ENCODE data around the gene FEZ2.

FEZ2 gene

GRCh38 chr2:36562240-36562639, 35.7 kb downstream of the FEZ2 start:
- no peaks in the 10 kb centered on the region for H3K36me3 ChIP-seq (ENCODE audit: low read length)
- no peaks in the 10 kb centered on the region for H3K27me3 ChIP-seq (ENCODE audit: low read length)
- H3K79me2 ChIP-seq (ENCODE audit: insufficient read depth, low read length) = no peaks in the 10 kb centered on the region
- no peak overlapping the region for H3K4me3 ChIP-seq (ENCODE audit: insufficient read depth, low read length, poor library complexity, severe bottlenecking)
- no peaks in the 10 kb centered on the region for H4K20me1 ChIP-seq (ENCODE audit: low read depth, low read length)
- H3K9me2 ChIP-seq (replicated peaks; ENCODE audit: insufficient read depth, low read length) = no peaks in the 10 kb centered on the region
- no peak overlapping the region for H3K4me2 ChIP-seq (ENCODE audit: low read depth, low read length, poor library complexity, severe bottlenecking)
- no peak overlapping the region for H3K9ac ChIP-seq (ENCODE audit: low read length)
- no peak overlapping the region for H2AFZ ChIP-seq (ENCODE audit: low read depth, low read length, severe bottlenecking)
- no peak for TF ChIP-seq EZH2phosphoT487 (conservative IDR thresholded peaks at IDR 0.05; ENCODE audit: low read length)
- H3K27ac ChIP-seq (ENCODE audit: low read depth, low read length) = no peak overlapping the region
- H3K9me3 ChIP-seq (ENCODE audit: insufficient read depth, low read length) = no peaks in the 10 kb centered on the region
- no peaks in the 10 kb centered on the region for H3F3A ChIP-seq (ENCODE audit: insufficient read depth)

GRCh38 chr2:36561237-36561944, 36.6 kb downstream of the FEZ2 start:
- TF ChIP-seq EZH2phosphoT487 (conservative IDR thresholded peaks at IDR 0.05; ENCODE audit: low read length) = no peak
- TF ChIP-seq CTCF (IDR thresholded peaks at IDR 0.05; ENCODE audit: insufficient read depth, low read length, poor library complexity, severe bottlenecking) = no peak
- Histone ChIP-seq H3F3A (ENCODE audit: insufficient read depth) (no peaks in the 10 kb centered on the region), H4K20me1 (ENCODE audit: low read depth, low read length) (no peaks in the 10 kb centered on the region), H3K9me3 (ENCODE audit: insufficient read depth, low read length) (no peaks in the 10 kb centered on the region), H3K9me2 (replicated peaks; ENCODE audit: insufficient read depth, low read length) (no peaks in the 10 kb centered on the region), H3K27me3 (ENCODE audit: low read length) (no peaks in the 10 kb centered on the region), H2AFZ (ENCODE audit: low read depth, low read length, severe bottlenecking) (no peak overlapping the region), H3K36me3 (ENCODE audit: low read length) (no peaks in the 10 kb centered on the region), H3K27ac (ENCODE audit: low read depth, low read length) (no peak overlapping the region), H3K4me2 (ENCODE audit: low read depth, low read length, poor library complexity, severe bottlenecking) (no peak overlapping the region), H3K4me3 (ENCODE audit: insufficient read depth, low read length, poor library complexity, severe bottlenecking) (no peak overlapping the region), H3K9ac (ENCODE audit: low read length) (no peak overlapping the region), H3K79me2 (ENCODE audit: insufficient read depth, low read length) (no peaks in the 10 kb centered on the region)

- H3K9ac ChIP-seq (ENCODE audit: low read length) = no peak overlapping the region
- H3K36me3 ChIP-seq (ENCODE audit: low read length) = no peaks in the 10 kb centered on the region
- no peaks in the 10 kb centered on the region for H4K20me1 ChIP-seq (ENCODE audit: low read depth, low read length)
- no peak overlapping the region for H3K4me3 ChIP-seq (ENCODE audit: insufficient read depth, low read length, poor library complexity, severe bottlenecking)
- H3F3A ChIP-seq (ENCODE audit: insufficient read depth) = no peaks in the 10 kb centered on the region
- H2AFZ ChIP-seq (ENCODE audit: low read depth, low read length, severe bottlenecking) = no peak overlapping the region
- no peak overlapping the region for H3K4me2 ChIP-seq (ENCODE audit: low read depth, low read length, poor library complexity, severe bottlenecking)
- no peaks in the 10 kb centered on the region for H3K9me3 ChIP-seq (ENCODE audit: insufficient read depth, low read length)
- H3K79me2 ChIP-seq (ENCODE audit: insufficient read depth, low read length) = no peaks in the 10 kb centered on the region
- no peak overlapping the region for H3K27ac ChIP-seq (ENCODE audit: low read depth, low read length)
- TF ChIP-seq EZH2phosphoT487 (conservative IDR thresholded peaks at IDR 0.05; ENCODE audit: low read length) (no peak), CTCF (IDR thresholded peaks at IDR 0.05; ENCODE audit: insufficient read depth, low read length, poor library complexity, severe bottlenecking) (no peak)
- H3K27me3 ChIP-seq (ENCODE audit: low read length) = no peaks in the 10 kb centered on the region
- H3K9me2 ChIP-seq (replicated peaks; ENCODE audit: insufficient read depth, low read length) = no peaks in the 10 kb centered on the region
Measured at GRCh38 chr2:36560726-36561125, 37.2 kb downstream of the FEZ2 start.

GRCh38 chr2:36559221-36559942, 38.6 kb downstream of the FEZ2 start:
- Histone ChIP-seq H2AFZ (ENCODE audit: low read depth, low read length, severe bottlenecking) (no peak overlapping the region), H3K9me2 (replicated peaks; ENCODE audit: insufficient read depth, low read length) (no peaks in the 10 kb centered on the region), H3K9me3 (ENCODE audit: insufficient read depth, low read length) (no peaks in the 10 kb centered on the region), H3F3A (ENCODE audit: insufficient read depth) (no peaks in the 10 kb centered on the region), H3K4me3 (ENCODE audit: insufficient read depth, low read length, poor library complexity, severe bottlenecking) (no peak overlapping the region), H3K27me3 (ENCODE audit: low read length) (no peaks in the 10 kb centered on the region), H3K4me2 (ENCODE audit: low read depth, low read length, poor library complexity, severe bottlenecking) (no peak overlapping the region), H4K20me1 (ENCODE audit: low read depth, low read length) (no peaks in the 10 kb centered on the region), H3K9ac (ENCODE audit: low read length) (no peak overlapping the region), H3K36me3 (ENCODE audit: low read length) (no peaks in the 10 kb centered on the region), H3K79me2 (ENCODE audit: insufficient read depth, low read length) (no peaks in the 10 kb centered on the region), H3K27ac (ENCODE audit: low read depth, low read length) (no peak overlapping the region)
- TF ChIP-seq CTCF (IDR thresholded peaks at IDR 0.05; ENCODE audit: insufficient read depth, low read length, poor library complexity, severe bottlenecking) (no peak), EZH2phosphoT487 (conservative IDR thresholded peaks at IDR 0.05; ENCODE audit: low read length) (no peak)
